ENCODE data around the gene FAM161B. TPM values are rescaled to one million over a fixed set of nuclear protein-coding genes. Genes with fewer than 3 reads are reported as not detected.

Gene FAM161B
- total and polyA plus RNA-seq, 2 of the 8 experiments (the other 6 are each of a cell fraction or from before 2014, with no cell fraction given): 0.14 to 0.32 TPM

GRCh38 chr14:73961192-73961591 is 11.3 kb upstream of the FAM161B start:
- Histone ChIP-seq H2AK5ac (ENCODE audit: low read depth, low read length) (no peak overlapping the region), H2BK15ac (ENCODE audit: low read length) (no peak overlapping the region), H3K23me2 (ENCODE audit: low read depth, low read length) (no peaks in the 10 kb centered on the region), H3K27me3 (replicated peaks in 1 of 4; ENCODE audit: control insufficient read depth in 3 of 4, extremely low read depth in 1 of 4, insufficient read depth in 3 of 4, low read length in 3 of 4) (no peaks in the 10 kb centered on the region), H2BK5ac (ENCODE audit: low read depth, low read length) (no peak overlapping the region), H4K91ac (replicated peaks; ENCODE audit: insufficient read length, low read length) (no peak overlapping the region), H3K4me1 (replicated peaks in 1 of 4; ENCODE audit: control insufficient read depth in 3 of 4, insufficient read depth in 4 of 4, low read length in 3 of 4) (no peaks in the 10 kb centered on the region), H3K56ac (replicated peaks; ENCODE audit: insufficient read length, low read depth, low read length) (no peak overlapping the region), H3K79me1 (ENCODE audit: low read depth, low read length) (no peaks in the 10 kb centered on the region), H3K4me3 (ENCODE audit: extremely low read depth in 1 of 4, insufficient read depth in 2 of 4, low read depth in 3 of 4, low read length in 4 of 4) (no peak overlapping the region), H3K36me3 (ENCODE audit: control insufficient read depth in 2 of 4, insufficient read depth in 4 of 4, low read length in 3 of 4) (peaks cover 2 to 17% (median 10%) of the 10 kb centered on the region in 4 experiments; a peak in 5 of 8 replicates), H3K4me2 (ENCODE audit: insufficient read depth in 1 of 2, low read depth in 2 of 2, low read length in 2 of 2) (no peak overlapping the region), H2AFZ (ENCODE audit: low read length) (no peak overlapping the region), H4K5ac (ENCODE audit: insufficient read length, low read depth, low read length) (no peak overlapping the region), H3K4ac (replicated peaks; ENCODE audit: insufficient read length, low read depth, low read length) (no peak overlapping the region), H2BK120ac (replicated peaks; ENCODE audit: low read depth, low read length) (no peak overlapping the region), H3K14ac (ENCODE audit: insufficient read length) (no peak overlapping the region), H2BK12ac (ENCODE audit: low read depth, low read length) (no peak overlapping the region), H2BK20ac (ENCODE audit: low read length) (no peak overlapping the region), H4K8ac (ENCODE audit: extremely low read depth, insufficient read depth, low read length) (no peak overlapping the region), H3K18ac (ENCODE audit: extremely low read depth, low read length) (no peak overlapping the region), H3K9me3 (ENCODE audit: insufficient read depth in 2 of 2, low read depth in 1 of 2, low read length in 1 of 2) (no peaks in the 10 kb centered on the region), H3K27ac (ENCODE audit: low read depth, low read length) (no peak overlapping the region), H4K20me1 (replicated peaks in 1 of 2; ENCODE audit: control insufficient read depth in 1 of 2, insufficient read depth in 2 of 2, low read length in 2 of 2) (no peaks in the 10 kb centered on the region), H3K23ac (ENCODE audit: insufficient read length) (no peak overlapping the region), H3K9ac (replicated peaks in 1 of 4; ENCODE audit: extremely low read depth in 1 of 4, low read depth in 3 of 4, low read length in 3 of 4) (no peak overlapping the region), H3K79me2 (ENCODE audit: control insufficient read depth in 1 of 2, insufficient read depth in 2 of 2, low read length in 2 of 2) (no peaks in the 10 kb centered on the region)
- 90% methylated on average over 12 of the region's 12 CpGs; no CpG with 5 or more reads in 1 of the 2 experiments for whole genome bisulfite sequencing, 2 experiments (ENCODE audit: extremely low coverage in 1 of 2, insufficient coverage in 1 of 2, insufficient read length in 1 of 2, insufficient replicate concordance in 2 of 2, low coverage in 1 of 2, low lambda C conversion rate in 2 of 2, missing lambda C conversion rate in 1 of 2)
- FAIRE-seq: no peak
- POLR2A ChIA-PET (ENCODE audit: partially characterized antibody): no interaction called here
- TF ChIP-seq SP2 (IDR thresholded peaks at IDR 0.05; ENCODE audit: low read length): no peak
- CTCF ChIA-PET (ENCODE audit: partially characterized antibody): interaction anchor here (1.5 kb wide), 1 partner anchor 76 kb away, joined by 3 read pairs; no protein-coding TSS in a partner anchor
- DNase-seq (ENCODE audit: low read depth in 1 of 2, low spot score in 2 of 2): no peak
